Mucosa of descending colon (tissue), 3 donors: ENCODE measurements around the gene MLN. TPM values are rescaled to one million over a fixed set of nuclear protein-coding genes. Genes with fewer than 3 reads are reported as not detected.
A peak's percentile ranks its signal among the peaks of the same experiment; 100 is the strongest.

ENCODE experiments used
- ATAC-seq: fragments of 200-7000 bp; cut with Tn5 transposase; one replicate; pipeline ENCODE4 v1.9.1; 2020; ENCODE audit warnings: mild to moderate bottlenecking, moderate library complexity
- DNase-seq, 3 donors: peaks; one replicate each; pipeline ENCODE4 v3.0.0-alpha.2; 2020
- H3K36me3 ChIP-seq: fragments of 200-600 bp; one replicate; pipeline ENCODE4 v1.8.0; 2021; ENCODE audit warnings: low read depth, mild to moderate bottlenecking
- H3K4me1 ChIP-seq: fragments of 200-600 bp; one replicate; pipeline ENCODE4 v1.8.0; 2021; ENCODE audit warnings: low read depth, mild to moderate bottlenecking
- H3K4me3 ChIP-seq: fragments of 200-600 bp; one replicate; pipeline ENCODE4 v1.8.0; 2021; ENCODE audit warnings: mild to moderate bottlenecking
- H3K9me3 ChIP-seq: fragments of 200-600 bp; one replicate; pipeline ENCODE4 v1.8.0; 2021; ENCODE audit warnings: mild to moderate bottlenecking
- CTCF ChIP-seq: fragments of 200-600 bp; IDR thresholded peaks from one replicate; pipeline ENCODE4 v1.8.0; 2022; ENCODE audit warnings: antibody characterized with exemption, mild to moderate bottlenecking
- intact Hi-C, 2 donors: fragments of 100-400 bp; cut with DNase I in 1 of 2; cut with micrococcal nuclease in 1 of 2; formaldehyde crosslinking; loops; one replicate each; pipeline versions ENCODE4 v1.11.0 to v1.11.1; 2022; cut with DNase I, micrococcal nuclease
- total RNA-seq, 3 donors: library from RNA; stranded (reverse); fragmentation: NEBNext Ultra II Directional in 2 of 3; extraction: Animal tissue kit (Norgen Biotek cat#: 25700) in 2 of 3; gene quantifications; one replicate each; pipeline versions ENCODE4 v1.2.1 to v1.2.4, GENCODE V29; 2021 to 2023
- donor health status: DM: no; HTN: no; CAD: no; lungs with moderate emphysema.
- donor health status: DM: no; HTN: no; CAD: no.
- donor health status: DM: no; HTN: yes; CAD: no.

MLN gene
- total RNA-seq, 3 donors from 2014 or later: not detected

DNA sequence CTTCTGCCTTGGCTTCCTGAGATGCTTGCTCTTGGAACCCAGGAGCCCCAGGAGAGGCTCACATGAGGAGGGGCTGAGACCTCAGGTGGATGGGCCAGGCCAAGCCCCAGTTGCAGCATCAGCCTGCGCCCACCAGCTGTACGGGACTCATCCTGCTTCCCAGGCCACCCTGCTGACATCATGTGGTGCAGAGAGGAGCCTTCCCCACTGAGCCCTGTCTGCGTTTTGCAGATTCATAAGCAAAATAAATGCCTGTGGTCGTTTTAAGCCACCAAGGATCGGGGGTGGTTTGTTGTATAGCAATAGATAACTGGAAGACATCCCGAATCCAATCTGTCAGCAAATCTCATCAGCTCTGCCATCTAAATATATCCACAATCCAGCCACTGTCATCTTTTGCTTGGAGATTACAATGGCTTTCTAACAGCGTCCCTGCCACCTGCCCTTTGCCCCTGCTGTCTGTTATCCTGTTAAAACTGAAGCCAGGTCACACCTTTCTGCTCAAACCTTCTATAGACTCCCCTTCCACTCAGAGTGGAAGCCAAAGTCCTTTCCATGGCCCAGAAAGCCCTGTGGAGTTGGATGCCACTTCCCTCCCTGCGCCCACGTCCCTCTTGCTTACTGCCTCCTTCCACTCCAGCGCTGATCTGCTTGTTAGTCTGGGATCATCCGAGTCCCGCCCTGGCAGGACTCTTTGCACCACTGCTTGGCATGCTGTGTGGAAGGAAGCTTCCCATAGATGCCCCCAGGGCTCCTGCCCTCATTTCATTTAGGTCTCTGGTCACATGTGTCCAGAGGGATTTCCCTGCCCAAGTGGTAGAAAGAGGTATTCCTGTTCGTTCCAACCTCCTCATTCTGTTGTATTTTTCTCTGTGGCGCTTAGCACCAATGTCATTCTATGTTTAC, 24.0 kb upstream of the MLN start:
- H3K4me3 ChIP-seq: no peak overlapping the region
- no peaks in the 10 kb centered on the region for H3K9me3 ChIP-seq
- peak; percentile 38 for ATAC-seq
- intact Hi-C loops: no loop called here
- H3K36me3 ChIP-seq: no peaks in the 10 kb centered on the region
- TF ChIP-seq CTCF: no peak
- DNase-seq: peak in 1 of 3 donors; percentile 35
- H3K4me1 ChIP-seq: peaks cover 14% of the 10 kb centered on the region

- DNase-seq (no peak), ATAC-seq (peak; percentile 20)
- Histone ChIP-seq H3K9me3 (no peaks in the 10 kb centered on the region), H3K4me3 (no peak overlapping the region), H3K36me3 (no peaks in the 10 kb centered on the region), H3K4me1 (peaks cover 14% of the 10 kb centered on the region)
- TF ChIP-seq CTCF: no peak
- intact Hi-C loops: no loop called here
Measured at GRCh38 chr6:33826537-33826936, 22.7 kb upstream of the MLN start.

GRCh38 chr6:33824461-33825154, 20.8 kb upstream of the MLN start:
- peak; percentile 70 to 74 (median 70) for DNase-seq
- Histone ChIP-seq H3K9me3 (no peaks in the 10 kb centered on the region), H3K36me3 (no peaks in the 10 kb centered on the region), H3K4me3 (no peak overlapping the region), H3K4me1 (peaks cover 14% of the 10 kb centered on the region)
- peak; percentile 93 for ATAC-seq
- intact Hi-C loops: no loop called here
- TF ChIP-seq CTCF: no peak

DNA sequence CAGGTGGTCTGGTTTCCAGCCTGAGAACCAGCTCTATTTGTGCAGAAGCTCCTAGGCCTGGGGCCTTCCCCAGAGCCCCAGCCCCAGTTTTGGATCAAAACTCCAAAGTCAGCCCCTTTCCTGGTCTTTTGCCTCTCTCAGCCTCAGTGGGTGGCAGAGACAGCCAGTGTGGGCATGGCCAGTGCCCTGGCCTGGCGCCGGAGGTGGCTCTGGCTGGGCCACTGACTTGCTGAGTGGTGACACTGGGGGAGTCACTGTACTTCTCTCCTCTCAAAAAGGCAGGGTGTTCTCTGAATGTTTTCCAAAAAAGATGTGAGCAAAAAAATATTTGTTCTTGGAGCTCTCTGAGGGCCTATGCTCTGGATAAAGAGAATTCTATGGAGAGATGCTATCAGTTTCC, 20.0 kb upstream of the MLN start:
- TF ChIP-seq CTCF: no peak
- intact Hi-C loops: no loop called here
- no peaks in the 10 kb centered on the region for H3K9me3 ChIP-seq
- no peak for ATAC-seq
- no peak overlapping the region for H3K4me3 ChIP-seq
- DNase-seq: peak in 1 of 3 donors; percentile 31
- peaks cover 14% of the 10 kb centered on the region for H3K4me1 ChIP-seq
- no peaks in the 10 kb centered on the region for H3K36me3 ChIP-seq

GRCh38 chr6:33822575-33823395, 19.0 kb upstream of the MLN start:
- H3K4me1 ChIP-seq: peaks cover 6% of the 10 kb centered on the region
- intact Hi-C loops: no loop called here
- ATAC-seq (peak; percentile 55), DNase-seq (peak in 2 of 3 donors; percentile 15 to 29)
- no peaks in the 10 kb centered on the region for H3K9me3 ChIP-seq
- TF ChIP-seq CTCF: no peak
- no peak overlapping the region for H3K4me3 ChIP-seq
- H3K36me3 ChIP-seq: no peaks in the 10 kb centered on the region
